ENCODE measurements around the gene FIGLA.

FIGLA gene

DNA sequence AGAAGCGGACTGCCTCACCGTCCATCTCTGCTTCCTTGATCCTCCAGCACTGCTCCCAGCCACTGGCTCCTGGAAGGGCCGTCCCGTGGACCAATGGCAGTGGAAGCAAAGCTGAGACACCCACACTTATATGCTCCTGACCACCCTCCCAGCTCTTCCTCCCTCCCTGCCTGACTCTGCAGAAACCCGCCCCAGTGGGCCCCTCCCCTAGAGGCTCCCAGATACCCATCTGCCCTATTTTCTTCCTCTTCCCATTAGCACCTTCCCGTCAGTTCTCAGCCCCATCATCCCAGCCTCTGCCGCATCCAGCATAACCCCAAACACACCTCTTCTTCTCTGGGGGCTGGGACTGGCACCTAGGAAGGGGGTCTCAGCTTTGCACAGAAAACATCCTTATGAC, 30.1 kb upstream of the FIGLA start, which contains the start of gene CLEC4F:
CLEC4F (minus strand) TSS at position 101 of the 400 bp plus-strand sequence; CDS start at position 25, 76 bp downstream.
- DNase-seq (ENCODE audit: low read depth), result no peak
- no peak within 1 kb of the TSS for H3K4me3 ChIP-seq (ENCODE audit: low read depth, low read length)
- TF ChIP-seq MYC (IDR thresholded peaks at IDR 0.05; ENCODE audit: low read depth, low read length) (no peak), POLR2A (IDR thresholded peaks at IDR 0.05; ENCODE audit: extremely low read depth, insufficient read length) (no peak)
- TF ChIP-seq, protein P1, sequence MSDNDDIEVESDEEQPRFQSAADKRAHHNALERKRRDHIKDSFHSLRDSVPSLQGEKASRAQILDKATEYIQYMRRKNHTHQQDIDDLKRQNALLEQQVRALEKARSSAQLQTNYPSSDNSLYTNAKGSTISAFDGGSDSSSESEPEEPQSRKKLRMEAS (IDR thresholded peaks at IDR 0.05; ENCODE audit: low read depth, low read length), result no peak
- TF ChIP-seq, protein P2, sequence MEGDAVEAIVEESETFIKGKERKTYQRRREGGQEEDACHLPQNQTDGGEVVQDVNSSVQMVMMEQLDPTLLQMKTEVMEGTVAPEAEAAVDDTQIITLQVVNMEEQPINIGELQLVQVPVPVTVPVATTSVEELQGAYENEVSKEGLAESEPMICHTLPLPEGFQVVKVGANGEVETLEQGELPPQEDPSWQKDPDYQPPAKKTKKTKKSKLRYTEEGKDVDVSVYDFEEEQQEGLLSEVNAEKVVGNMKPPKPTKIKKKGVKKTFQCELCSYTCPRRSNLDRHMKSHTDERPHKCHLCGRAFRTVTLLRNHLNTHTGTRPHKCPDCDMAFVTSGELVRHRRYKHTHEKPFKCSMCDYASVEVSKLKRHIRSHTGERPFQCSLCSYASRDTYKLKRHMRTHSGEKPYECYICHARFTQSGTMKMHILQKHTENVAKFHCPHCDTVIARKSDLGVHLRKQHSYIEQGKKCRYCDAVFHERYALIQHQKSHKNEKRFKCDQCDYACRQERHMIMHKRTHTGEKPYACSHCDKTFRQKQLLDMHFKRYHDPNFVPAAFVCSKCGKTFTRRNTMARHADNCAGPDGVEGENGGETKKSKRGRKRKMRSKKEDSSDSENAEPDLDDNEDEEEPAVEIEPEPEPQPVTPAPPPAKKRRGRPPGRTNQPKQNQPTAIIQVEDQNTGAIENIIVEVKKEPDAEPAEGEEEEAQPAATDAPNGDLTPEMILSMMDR (IDR thresholded peaks at IDR 0.05; ENCODE audit: low read depth, low read length), result no peak

DNA sequence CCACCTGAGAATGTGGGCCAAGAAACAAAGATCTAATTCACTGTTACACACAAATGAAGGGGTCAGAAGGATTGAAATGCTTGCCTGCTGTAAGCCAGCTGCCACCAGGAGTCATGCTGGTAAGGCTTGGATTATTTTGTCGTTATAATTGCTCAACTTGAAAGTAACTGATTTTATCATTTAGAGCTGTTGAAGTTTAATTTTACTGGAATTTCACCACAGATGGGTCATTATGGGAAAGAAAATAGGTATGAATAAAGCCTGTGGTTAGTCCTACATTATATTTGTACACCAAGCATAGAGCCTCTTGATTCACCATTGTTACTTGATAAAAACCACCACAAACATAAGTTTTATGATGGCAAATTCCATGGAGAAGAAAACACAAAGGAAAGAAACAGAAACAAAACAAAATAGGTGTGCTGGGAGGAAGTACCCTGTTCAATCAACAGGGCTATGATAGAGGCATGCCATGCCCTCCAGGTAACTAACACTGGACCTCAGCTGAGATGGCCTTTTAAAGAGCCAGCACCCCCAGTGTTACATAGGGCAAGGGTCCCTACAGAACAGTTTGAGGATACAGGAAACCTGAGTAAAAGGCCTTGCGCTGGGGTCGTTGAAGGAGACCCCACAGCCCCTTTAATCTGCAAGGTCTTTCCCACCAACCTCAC, 27.0 kb upstream of the FIGLA start:
- DNase-seq (ENCODE audit: low read depth), result no peak
- H3K4me3 ChIP-seq (ENCODE audit: low read depth, low read length), result no peak overlapping the region
- TF ChIP-seq MYC (IDR thresholded peaks at IDR 0.05; ENCODE audit: low read depth, low read length) (no peak), POLR2A (IDR thresholded peaks at IDR 0.05; ENCODE audit: extremely low read depth, insufficient read length) (no peak)
- TF ChIP-seq, protein P1 (IDR thresholded peaks at IDR 0.05; ENCODE audit: low read depth, low read length), result no peak
- TF ChIP-seq, protein P2 (IDR thresholded peaks at IDR 0.05; ENCODE audit: low read depth, low read length), result no peak

DNA sequence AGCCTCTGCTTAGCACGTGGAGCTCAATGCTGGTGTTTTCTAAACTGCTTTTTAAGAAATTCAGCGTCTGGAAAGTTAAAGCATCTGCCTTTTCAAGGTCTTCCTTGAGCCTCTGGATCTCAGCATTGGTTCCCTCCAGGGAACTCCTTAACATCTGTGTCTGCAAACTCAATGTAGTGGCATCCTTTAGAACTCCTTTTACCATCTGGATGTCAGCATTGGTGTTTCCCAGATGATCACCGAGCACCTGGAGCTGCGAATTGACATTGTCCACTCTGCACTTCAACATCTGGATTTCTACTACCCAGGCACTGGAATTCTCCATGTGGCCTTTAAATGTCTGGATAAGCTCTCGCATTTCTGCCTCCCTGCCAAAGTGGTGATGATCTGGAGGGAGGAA, 26.3 kb upstream of the FIGLA start:
- TF ChIP-seq, protein P2 (IDR thresholded peaks at IDR 0.05; ENCODE audit: low read depth, low read length), result no peak
- TF ChIP-seq MYC (IDR thresholded peaks at IDR 0.05; ENCODE audit: low read depth, low read length) (no peak), POLR2A (IDR thresholded peaks at IDR 0.05; ENCODE audit: extremely low read depth, insufficient read length) (no peak)
- TF ChIP-seq, protein P1 (IDR thresholded peaks at IDR 0.05; ENCODE audit: low read depth, low read length), result no peak
- DNase-seq (ENCODE audit: low read depth), result no peak

DNA sequence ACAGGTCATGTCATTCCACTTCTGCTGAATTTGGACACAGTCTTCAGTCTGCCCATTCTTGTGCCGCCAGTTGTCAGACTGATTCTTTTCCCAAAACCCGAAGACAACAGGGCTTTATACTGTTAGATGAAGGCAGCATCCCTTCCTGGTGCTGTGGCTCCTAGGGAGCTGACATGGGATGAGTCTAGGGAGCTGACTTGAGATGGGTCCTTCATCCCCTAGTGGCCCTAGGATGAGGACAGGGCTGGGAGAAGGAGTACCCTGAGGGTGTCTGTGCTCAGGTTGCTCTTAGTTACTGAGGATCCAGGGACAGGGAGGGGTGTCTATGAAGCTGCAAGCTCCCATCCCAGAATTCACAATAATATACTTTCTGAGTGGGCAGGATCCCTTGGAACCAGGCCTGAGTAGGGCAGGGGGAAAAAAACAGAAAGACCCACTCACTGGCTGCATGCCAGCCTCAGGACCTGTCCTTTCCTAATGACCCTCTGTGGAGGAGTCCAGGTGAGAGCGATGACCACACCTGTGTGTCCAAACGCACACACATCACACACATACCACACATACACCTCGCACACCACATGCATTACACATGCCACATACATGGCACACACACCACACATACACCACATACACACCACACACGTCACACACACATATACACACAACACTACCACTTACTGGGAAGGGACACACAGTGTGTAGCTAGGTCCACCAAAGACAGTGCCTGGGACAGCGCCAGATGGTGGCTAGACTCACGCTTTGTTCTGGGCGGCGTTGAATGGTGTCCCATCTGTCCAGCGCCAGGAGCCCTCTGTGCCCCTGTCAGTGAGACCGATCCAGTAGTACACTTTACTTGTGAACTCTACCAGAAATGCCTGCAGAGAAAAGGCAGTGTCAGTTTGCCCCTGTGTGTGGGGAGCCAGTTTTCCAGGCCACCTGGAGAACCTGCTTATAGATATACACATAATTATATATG, 18.8 kb upstream of the FIGLA start:
- no peak for DNase-seq (ENCODE audit: low read depth)
- TF ChIP-seq, protein P1 (IDR thresholded peaks at IDR 0.05; ENCODE audit: low read depth, low read length), result no peak
- TF ChIP-seq MYC (IDR thresholded peaks at IDR 0.05; ENCODE audit: low read depth, low read length) (no peak), POLR2A (IDR thresholded peaks at IDR 0.05; ENCODE audit: extremely low read depth, insufficient read length) (no peak)
- TF ChIP-seq, protein P2 (IDR thresholded peaks at IDR 0.05; ENCODE audit: low read depth, low read length), result no peak
- no peak overlapping the region for H3K4me3 ChIP-seq (ENCODE audit: low read depth, low read length)

More for the DNA sequence above, 26.3 kb upstream of the FIGLA start:
- no peak overlapping the region for H3K4me3 ChIP-seq (ENCODE audit: low read depth, low read length)

DNA sequence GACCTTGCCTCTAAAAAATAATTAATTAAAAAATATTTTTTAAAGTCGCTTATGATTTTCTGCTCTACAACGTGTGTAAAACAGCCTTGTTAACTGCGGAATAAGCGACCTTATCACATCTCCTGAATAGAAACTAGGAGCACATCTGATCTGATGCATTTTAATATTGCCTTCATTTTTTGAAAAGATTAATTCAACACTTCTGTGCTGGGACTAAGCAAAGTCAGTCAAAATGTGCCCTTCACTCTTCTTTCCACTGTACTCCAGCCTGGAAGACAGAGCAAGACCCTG, 17.3 kb upstream of the FIGLA start:
- DNase-seq (ENCODE audit: low read depth), result no peak
- TF ChIP-seq, protein P2 (IDR thresholded peaks at IDR 0.05; ENCODE audit: low read depth, low read length), result no peak
- TF ChIP-seq, protein P1 (IDR thresholded peaks at IDR 0.05; ENCODE audit: low read depth, low read length), result no peak
- TF ChIP-seq POLR2A (IDR thresholded peaks at IDR 0.05; ENCODE audit: extremely low read depth, insufficient read length) (no peak), MYC (IDR thresholded peaks at IDR 0.05; ENCODE audit: low read depth, low read length) (no peak)
- H3K4me3 ChIP-seq (ENCODE audit: low read depth, low read length), result no peak overlapping the region
